ENCODE measurements around the gene DHRS3. TPM values are rescaled to one million over a fixed set of nuclear protein-coding genes. Genes with fewer than 3 reads are reported as not detected.

The DHRS3 gene
- total and polyA plus RNA-seq, 2 of the 13 experiments (the other 11 are each of a cell fraction or from before 2014, with no cell fraction given): 48.5 to 90.5 TPM

DNA sequence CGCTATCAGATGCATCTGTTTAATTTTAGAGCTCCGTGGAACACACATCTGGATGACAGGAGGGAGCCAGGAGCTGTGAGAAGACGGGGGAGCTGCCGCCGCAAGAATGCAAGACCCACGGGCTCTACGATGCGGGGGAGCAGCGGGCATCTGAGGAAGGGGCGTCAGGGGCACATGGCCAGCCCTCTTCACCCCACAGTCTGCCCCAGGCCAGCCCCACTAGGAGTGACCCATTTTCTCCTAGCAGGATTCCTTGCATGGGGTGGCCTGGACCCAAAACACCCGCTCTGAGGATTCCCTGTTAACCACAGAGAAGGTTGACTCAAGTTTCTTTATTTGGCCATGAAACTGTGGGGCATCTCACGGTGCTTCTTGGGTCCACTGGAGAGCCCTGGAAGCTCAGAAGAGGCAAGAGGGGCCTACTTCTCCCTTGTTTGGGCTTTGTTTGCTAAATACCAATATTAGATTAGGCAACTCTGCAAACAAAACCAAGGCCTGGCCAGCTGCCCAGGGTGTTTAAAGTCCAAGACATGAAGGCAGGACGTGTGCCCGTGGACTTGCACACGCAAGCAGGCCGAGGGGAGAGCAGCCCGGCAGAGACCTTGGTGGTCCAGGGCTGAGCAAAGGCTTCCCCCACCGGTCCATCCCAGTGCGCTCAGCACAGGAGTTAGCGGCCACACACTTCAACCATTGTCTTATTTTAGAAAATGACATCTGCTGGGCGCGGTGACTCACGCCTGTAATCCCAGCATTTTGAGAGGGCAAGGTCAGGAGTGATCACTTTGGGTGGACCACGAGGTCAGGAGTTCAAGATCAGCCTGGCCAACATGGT is 89.8 kb downstream of the DHRS3 start (continued):
- TF ChIP-seq ZBED4 (CRISPR knock-in tag; IDR thresholded peaks at IDR 0.05; ENCODE audit: borderline replicate concordance) (peak; percentile 90), FOXK1 (CRISPR knock-in tag; IDR thresholded peaks at IDR 0.05; ENCODE audit: borderline replicate concordance, low read depth) (peak; percentile 96), GTF2F1 (IDR thresholded peaks at IDR 0.05; ENCODE audit: low read length) (0 out of 2 replicates have a peak, but pooled peaks have one; percentile 59), SMAD1 (CRISPR knock-in tag; IDR thresholded peaks at IDR 0.05; ENCODE audit: borderline replicate concordance, low read depth) (0 out of 2 replicates have a peak, but pooled peaks have one; percentile 58), ZBTB7B (CRISPR knock-in tag; IDR thresholded peaks at IDR 0.05) (peak; percentile 100), GZF1 (CRISPR knock-in tag; IDR thresholded peaks at IDR 0.05) (peak; percentile 62; the same call in 1 of the 2 replicates), ZNF335 (CRISPR knock-in tag; IDR thresholded peaks at IDR 0.05) (0 out of 2 replicates have a peak, but pooled peaks have one; percentile 30), ZNF180 (CRISPR knock-in tag; IDR thresholded peaks at IDR 0.05; ENCODE audit: borderline replicate concordance, low read depth) (no peak), TEAD2 (CRISPR knock-in tag; IDR thresholded peaks at IDR 0.05) (no peak), ZNF367 (CRISPR knock-in tag; IDR thresholded peaks at IDR 0.05; ENCODE audit: borderline replicate concordance) (no peak), ZNF235 (CRISPR knock-in tag; IDR thresholded peaks at IDR 0.05; ENCODE audit: borderline replicate concordance) (no peak), ZSCAN20 (CRISPR knock-in tag; IDR thresholded peaks at IDR 0.05; ENCODE audit: borderline replicate concordance) (peak; percentile 57; the same call in 1 of the 2 replicates), ZNF772 (CRISPR knock-in tag; IDR thresholded peaks at IDR 0.05) (peak; percentile 39; the same call in 1 of the 2 replicates), ZNF773 (CRISPR knock-in tag; IDR thresholded peaks at IDR 0.05; ENCODE audit: borderline replicate concordance) (no peak), SMC3 (IDR thresholded peaks at IDR 0.05; ENCODE audit: low read length) (peak; percentile 23; the same call in 1 of the 2 replicates), ERF (CRISPR knock-in tag; IDR thresholded peaks at IDR 0.05) (peak; percentile 94), ZNF3 (CRISPR knock-in tag; IDR thresholded peaks at IDR 0.05) (no peak; the same call in 1 of the 2 replicates), ZNF12 (CRISPR knock-in tag; IDR thresholded peaks at IDR 0.05) (peak; percentile 55; the same call in 1 of the 2 replicates)
- TF ChIP-seq, protein P1, sequence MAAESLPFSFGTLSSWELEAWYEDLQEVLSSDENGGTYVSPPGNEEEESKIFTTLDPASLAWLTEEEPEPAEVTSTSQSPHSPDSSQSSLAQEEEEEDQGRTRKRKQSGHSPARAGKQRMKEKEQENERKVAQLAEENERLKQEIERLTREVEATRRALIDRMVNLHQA (CRISPR knock-in tag; IDR thresholded peaks at IDR 0.05): no peak
- TF ChIP-seq, protein P2, sequence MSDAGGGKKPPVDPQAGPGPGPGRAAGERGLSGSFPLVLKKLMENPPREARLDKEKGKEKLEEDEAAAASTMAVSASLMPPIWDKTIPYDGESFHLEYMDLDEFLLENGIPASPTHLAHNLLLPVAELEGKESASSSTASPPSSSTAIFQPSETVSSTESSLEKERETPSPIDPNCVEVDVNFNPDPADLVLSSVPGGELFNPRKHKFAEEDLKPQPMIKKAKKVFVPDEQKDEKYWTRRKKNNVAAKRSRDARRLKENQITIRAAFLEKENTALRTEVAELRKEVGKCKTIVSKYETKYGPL (CRISPR knock-in tag; IDR thresholded peaks at IDR 0.05): 0 out of 2 replicates have a peak, but pooled peaks have one; percentile 40
- TF ChIP-seq, protein P3, sequence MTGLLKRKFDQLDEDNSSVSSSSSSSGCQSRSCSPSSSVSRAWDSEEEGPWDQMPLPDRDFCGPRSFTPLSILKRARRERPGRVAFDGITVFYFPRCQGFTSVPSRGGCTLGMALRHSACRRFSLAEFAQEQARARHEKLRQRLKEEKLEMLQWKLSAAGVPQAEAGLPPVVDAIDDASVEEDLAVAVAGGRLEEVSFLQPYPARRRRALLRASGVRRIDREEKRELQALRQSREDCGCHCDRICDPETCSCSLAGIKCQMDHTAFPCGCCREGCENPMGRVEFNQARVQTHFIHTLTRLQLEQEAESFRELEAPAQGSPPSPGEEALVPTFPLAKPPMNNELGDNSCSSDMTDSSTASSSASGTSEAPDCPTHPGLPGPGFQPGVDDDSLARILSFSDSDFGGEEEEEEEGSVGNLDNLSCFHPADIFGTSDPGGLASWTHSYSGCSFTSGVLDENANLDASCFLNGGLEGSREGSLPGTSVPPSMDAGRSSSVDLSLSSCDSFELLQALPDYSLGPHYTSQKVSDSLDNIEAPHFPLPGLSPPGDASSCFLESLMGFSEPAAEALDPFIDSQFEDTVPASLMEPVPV (CRISPR knock-in tag; IDR thresholded peaks at IDR 0.05): no peak
- TF ChIP-seq, protein P4, sequence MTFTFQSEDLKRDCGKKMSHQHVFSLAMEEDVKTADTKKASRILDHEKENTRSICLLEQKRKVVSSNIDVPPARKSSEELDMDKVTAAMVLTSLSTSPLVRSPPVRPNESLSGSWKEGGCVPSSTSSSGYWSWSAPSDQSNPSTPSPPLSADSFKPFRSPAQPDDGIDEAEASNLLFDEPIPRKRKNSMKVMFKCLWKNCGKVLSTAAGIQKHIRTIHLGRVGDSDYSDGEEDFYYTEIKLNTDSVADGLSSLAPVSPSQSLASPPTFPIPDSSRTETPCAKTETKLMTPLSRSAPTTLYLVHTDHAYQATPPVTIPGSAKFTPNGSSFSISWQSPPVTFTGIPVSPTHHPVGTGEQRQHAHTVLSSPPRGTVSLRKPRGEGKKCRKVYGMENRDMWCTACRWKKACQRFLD (CRISPR knock-in tag; IDR thresholded peaks at IDR 0.05; ENCODE audit: borderline replicate concordance): no peak
